ENCODE results near the gene GLIPR1L2. TPM values are rescaled to one million over a fixed set of nuclear protein-coding genes. Genes with fewer than 3 reads are reported as not detected.
"Not testable (repeated sequence)": the region's sequence is repeated elsewhere in the genome, so short reads cannot be mapped to it uniquely, and the experiment has no call there.

Gene GLIPR1L2
- under 1 TPM; 0.33 to 0.83 (median 0.54) TPM for total RNA-seq (2021; fragmentation: NEBNext Ultra II Directional; extraction: Animal tissue kit (Norgen Biotek cat#: 25700))
- long read RNA-seq, result 0 reads

DNA sequence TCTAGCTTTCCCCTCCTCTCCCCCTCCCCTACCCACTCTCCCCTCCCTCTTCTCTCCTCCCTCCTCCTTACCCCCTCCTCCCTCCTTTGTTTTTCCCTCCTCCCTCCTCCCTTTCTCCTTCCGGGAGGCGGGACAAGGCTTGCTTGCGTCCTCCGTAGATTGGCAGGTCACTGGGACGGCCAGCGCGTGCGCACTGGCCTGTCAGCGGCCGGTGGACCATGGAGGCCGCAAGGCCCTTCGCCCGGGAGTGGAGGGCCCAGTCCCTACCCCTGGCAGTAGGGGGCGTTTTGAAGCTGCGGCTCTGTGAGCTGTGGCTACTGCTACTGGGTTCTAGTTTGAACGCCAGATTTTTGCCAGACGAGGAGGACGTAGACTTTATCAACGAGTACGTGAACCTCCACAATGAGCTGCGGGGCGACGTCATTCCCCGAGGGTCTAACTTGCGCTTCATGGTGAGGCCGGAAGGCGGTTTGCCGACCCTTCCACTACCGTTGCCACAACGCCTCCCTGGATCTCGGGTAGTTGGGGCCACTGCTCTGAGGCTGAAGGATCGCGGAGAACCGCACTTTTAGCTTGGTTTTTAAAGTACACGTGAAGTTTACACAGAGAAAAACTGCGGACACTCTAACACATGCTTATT is at the start of gene GLIPR1L2:
TSS of gene GLIPR1L2 (plus strand) at position 191 of the 640 bp plus-strand sequence. CDS start at position 219, 28 bp downstream.
- Mint-ChIP-seq H3K27ac (peak within 1 kb of the TSS; percentile 96), H3K4me1 (ENCODE audit: low read depth) (peaks cover 49% of the 10 kb centered on the region), H3K9me3 (no peaks in the 10 kb centered on the region), H3K27me3 (ENCODE audit: insufficient read depth) (no peaks in the 10 kb centered on the region; the same call in 1 of the 2 replicates), H3K36me3 (ENCODE audit: low read depth) (no peaks in the 10 kb centered on the region), H3K4me3 (peak within 1 kb of the TSS; percentile 91)
- TF ChIP-seq, protein P1, sequence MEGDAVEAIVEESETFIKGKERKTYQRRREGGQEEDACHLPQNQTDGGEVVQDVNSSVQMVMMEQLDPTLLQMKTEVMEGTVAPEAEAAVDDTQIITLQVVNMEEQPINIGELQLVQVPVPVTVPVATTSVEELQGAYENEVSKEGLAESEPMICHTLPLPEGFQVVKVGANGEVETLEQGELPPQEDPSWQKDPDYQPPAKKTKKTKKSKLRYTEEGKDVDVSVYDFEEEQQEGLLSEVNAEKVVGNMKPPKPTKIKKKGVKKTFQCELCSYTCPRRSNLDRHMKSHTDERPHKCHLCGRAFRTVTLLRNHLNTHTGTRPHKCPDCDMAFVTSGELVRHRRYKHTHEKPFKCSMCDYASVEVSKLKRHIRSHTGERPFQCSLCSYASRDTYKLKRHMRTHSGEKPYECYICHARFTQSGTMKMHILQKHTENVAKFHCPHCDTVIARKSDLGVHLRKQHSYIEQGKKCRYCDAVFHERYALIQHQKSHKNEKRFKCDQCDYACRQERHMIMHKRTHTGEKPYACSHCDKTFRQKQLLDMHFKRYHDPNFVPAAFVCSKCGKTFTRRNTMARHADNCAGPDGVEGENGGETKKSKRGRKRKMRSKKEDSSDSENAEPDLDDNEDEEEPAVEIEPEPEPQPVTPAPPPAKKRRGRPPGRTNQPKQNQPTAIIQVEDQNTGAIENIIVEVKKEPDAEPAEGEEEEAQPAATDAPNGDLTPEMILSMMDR (IDR thresholded peaks at IDR 0.05), result peak; percentile 86
- peak; percentile 94 for DNase-seq

DNA sequence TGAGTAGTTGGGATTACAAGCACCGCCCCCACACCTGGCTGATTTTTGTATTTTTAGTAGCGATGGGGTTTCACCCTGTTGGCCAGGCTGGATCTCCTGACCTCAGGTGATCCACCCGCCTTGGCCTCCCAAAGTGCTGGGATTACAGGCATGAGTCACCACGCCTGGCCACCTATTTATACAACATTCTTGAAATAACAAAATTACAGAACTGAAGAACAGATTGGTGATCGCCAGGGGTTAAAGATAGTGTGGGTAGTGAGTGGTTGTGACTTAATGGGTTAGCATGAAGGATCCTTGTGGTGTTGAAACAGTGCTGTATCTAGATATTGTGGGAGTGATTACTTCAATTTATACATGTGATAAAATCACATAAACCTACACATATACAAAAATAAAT is 49.0 kb upstream of the GLIPR1L2 start:
- no peaks in the 10 kb centered on the region for H3K9me3 Mint-ChIP-seq
- H3K36me3 Mint-ChIP-seq (ENCODE audit: low read depth), result 0 out of 2 replicates have a peak, but pooled peaks cover 5% of the 10 kb centered on the region
- H3K27me3 Mint-ChIP-seq (ENCODE audit: insufficient read depth), result no peaks in the 10 kb centered on the region
- TF ChIP-seq, protein P1 (IDR thresholded peaks at IDR 0.05), result no peak
- H3K27ac Mint-ChIP-seq, result no peak overlapping the region
- H3K4me1 Mint-ChIP-seq (ENCODE audit: low read depth), result peaks cover 13% of the 10 kb centered on the region
- DNase-seq, result no peak
- no peak overlapping the region for H3K4me3 Mint-ChIP-seq

- Mint-ChIP-seq H3K36me3 (ENCODE audit: low read depth) (0 out of 2 replicates have a peak, but pooled peaks cover 5% of the 10 kb centered on the region), H3K9me3 (no peaks in the 10 kb centered on the region), H3K4me1 (ENCODE audit: low read depth) (peaks cover 13% of the 10 kb centered on the region), H3K27ac (no peak overlapping the region), H3K27me3 (ENCODE audit: insufficient read depth) (no peaks in the 10 kb centered on the region), H3K4me3 (no peak overlapping the region)
- DNase-seq, result no peak
- TF ChIP-seq, protein P1 (IDR thresholded peaks at IDR 0.05), result no peak
These were observed 45.4 kb upstream of the GLIPR1L2 start for GRCh38 chr12:75345531-75345930.

DNA sequence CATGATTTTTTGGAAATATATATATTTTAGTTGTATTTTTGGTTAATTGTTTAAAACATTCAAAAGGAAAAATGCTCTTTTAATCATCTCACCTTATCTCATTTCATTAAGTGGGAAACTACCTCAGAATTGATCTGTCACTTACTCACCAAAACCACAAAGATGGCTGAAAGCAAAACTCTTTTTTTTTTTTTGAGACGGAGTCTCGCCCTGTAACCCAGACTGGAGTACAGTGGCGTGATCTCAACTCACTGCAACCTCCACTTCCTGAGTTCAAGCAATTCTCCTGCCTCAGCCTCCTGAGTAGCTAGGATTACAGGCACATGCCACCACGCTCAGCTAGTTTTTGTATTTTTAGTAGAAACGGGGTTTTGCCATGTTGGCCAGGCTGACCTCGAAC is 44.7 kb upstream of the GLIPR1L2 start:
- H3K9me3 Mint-ChIP-seq; H3K27ac Mint-ChIP-seq; H3K4me3 Mint-ChIP-seq; H3K27me3 Mint-ChIP-seq (ENCODE audit: insufficient read depth); DNase-seq; H3K36me3 Mint-ChIP-seq (ENCODE audit: low read depth): not testable (repeated sequence)
- peaks cover 13% of the 10 kb centered on the region for H3K4me1 Mint-ChIP-seq (ENCODE audit: low read depth)

DNA sequence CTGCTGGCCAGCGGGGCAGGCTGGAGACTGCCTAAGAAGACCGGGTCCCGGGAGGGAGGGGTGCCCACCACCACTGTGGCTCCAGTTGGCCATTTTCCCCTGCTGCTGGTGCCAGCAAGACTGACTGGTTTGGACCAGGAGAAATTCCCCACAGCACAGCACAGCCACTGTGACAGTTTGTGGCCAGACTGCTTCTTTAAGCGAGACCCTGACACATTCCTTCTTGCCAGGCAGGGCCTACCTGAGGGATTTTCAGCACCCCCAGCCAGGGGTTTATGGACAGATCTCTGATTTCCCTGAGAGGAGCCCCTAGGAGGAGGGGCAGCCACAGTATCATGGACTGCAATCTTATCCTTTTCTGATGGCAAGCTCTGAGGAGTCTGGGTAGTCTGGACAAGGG is 40.9 kb upstream of the GLIPR1L2 start:
- TF ChIP-seq, protein P1 (IDR thresholded peaks at IDR 0.05), result no peak
- peaks cover 13% of the 10 kb centered on the region for H3K36me3 Mint-ChIP-seq (ENCODE audit: low read depth)
- H3K4me1 Mint-ChIP-seq (ENCODE audit: low read depth), result peaks cover 6% of the 10 kb centered on the region
- no peak overlapping the region for H3K27ac Mint-ChIP-seq
- H3K9me3 Mint-ChIP-seq, result peaks cover 11% of the 10 kb centered on the region
- H3K4me3 Mint-ChIP-seq, result no peak overlapping the region
- H3K27me3 Mint-ChIP-seq (ENCODE audit: insufficient read depth), result no peaks in the 10 kb centered on the region
- DNase-seq, result no peak

GRCh38 chr12:75350413-75350812 is 40.5 kb upstream of the GLIPR1L2 start:
- Mint-ChIP-seq H3K4me3 (no peak overlapping the region), H3K27ac (no peak overlapping the region), H3K9me3 (peaks cover 15% of the 10 kb centered on the region), H3K36me3 (ENCODE audit: low read depth) (peaks cover 17% of the 10 kb centered on the region), H3K27me3 (ENCODE audit: insufficient read depth) (no peaks in the 10 kb centered on the region), H3K4me1 (ENCODE audit: low read depth) (peaks cover 3% of the 10 kb centered on the region)
- TF ChIP-seq, protein P1 (IDR thresholded peaks at IDR 0.05), result no peak
- no peak for DNase-seq
